GM19240 (cell line): Measurements from ENCODE around the gene TBX5.

Experiments
- DNase-seq: peaks from one replicate; pipeline ENCODE4 v3.0.0; 2011; ENCODE audit warnings: low spot score; ENCODE audit not compliant: insufficient read length

Gene TBX5

DNA sequence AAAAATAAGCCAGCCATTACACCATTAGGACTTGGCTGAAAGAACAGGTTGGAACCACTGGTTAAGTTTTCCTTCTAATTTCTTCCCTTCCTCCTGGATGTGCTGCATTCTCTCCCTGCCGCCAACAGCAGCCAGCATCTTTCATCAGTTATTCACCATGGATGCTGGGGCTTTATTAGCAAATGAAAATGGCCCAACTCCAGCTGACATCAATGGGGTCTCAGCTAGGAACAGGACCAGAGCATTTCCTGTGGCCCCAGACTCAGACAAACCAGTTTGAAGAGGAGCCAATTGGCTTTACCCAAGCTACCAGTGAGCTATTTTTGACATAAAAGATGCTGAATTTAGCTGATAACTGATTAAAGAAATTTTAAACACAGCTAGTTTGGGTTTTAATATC is 26.0 kb upstream of the TBX5 start:
- no peak for DNase-seq

DNA sequence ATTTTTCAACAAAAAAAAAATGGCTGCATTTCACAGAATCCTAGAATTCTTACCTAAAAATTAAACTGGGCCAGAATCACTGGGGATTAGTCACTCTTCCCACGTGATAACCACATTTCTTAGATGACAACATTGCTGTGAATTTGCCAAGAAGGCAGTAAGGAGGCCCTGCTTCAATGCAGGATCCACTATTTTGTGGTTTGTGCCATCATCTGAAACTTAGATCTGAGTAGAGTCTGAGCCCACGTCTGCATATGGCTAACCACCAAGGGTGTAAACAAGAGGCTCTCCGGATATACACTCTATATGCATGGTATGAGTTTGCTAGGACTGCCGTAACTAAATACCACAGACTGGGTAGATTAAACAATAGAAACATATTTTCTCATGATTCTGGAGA is 24.4 kb upstream of the TBX5 start:
- no peak for DNase-seq

DNA sequence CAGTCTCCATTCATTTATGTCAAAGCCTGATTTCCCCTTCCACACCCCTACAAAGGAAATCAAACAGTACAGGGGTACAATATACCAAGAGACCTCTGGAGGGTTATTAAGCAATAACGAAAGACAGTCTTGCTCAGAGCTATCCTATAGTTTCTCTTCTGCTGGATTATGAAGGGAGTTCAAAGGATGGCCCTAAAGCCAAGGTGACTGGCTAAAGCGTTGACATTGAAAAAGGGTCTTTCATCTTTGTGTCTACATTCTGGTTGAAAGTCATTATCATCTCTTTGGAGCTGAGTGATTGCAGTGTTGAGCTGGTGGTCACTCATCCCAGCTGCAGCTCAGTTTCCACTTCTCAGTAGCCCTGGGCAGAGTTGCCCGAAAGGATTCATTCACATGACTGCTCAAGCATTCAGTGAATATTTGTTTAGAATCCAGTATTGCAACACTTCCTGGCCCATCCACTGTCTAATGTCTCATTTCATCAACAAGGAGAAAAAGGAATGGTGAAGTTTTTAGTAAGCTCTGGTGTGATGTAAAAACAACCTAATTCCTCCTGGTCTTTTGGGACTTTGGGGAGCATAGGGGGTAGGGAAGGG is 19.2 kb upstream of the TBX5 start:
- no peak for DNase-seq

DNA sequence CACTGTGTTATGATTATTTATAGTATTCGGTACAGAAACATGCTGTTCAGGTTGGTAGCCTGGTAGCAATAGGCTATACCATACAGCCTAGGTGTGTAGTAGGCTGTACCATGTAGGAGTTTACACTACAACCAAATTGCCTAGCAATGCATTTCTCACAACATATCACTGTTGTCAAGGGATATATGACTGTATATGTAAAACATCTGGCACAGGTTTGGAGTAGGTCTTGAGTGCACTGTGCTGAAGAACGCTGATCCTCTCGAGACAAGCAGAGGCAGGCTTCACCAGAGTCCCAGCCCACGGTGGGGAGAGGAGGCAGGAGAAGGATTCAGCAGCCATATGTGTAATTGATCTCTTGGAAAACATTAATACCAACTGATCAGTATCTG is 15.0 kb upstream of the TBX5 start:
- DNase-seq, result no peak

DNA sequence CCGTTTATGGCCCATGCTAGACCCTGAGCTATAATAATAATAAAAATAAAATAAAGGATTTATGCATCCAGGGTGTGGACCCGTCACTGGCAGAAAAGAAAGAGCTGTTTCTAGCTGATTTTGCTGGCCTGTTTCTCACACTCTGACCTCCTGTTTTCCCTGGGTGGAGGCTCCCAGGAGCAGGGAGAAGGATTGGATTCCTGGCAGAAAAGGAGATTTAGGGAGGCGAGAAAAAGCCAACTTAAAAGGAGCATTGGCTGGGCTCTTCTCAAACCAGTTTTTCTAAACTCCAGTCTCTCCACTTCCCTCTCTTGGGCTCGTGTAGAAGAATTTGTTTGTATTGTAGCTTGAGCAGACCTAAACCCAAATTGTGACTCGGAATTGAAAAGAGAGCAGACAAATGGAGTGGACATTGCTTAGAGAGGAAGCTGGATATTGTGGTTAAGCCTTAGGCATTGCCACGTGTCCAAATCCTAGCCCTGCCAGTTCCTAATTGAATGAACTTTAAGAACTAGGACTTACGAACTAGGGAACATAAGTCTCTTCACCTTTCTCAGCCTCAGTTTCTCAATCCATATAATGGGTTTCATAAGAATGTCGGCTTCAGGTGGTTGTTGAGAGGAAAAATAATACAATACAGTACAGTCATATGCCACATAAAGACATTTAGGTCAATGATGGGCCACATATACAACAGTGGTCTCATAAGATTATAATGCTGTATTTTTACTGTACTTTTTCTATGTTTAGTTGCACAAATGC is 14.4 kb upstream of the TBX5 start:
- DNase-seq, result no peak

DNA sequence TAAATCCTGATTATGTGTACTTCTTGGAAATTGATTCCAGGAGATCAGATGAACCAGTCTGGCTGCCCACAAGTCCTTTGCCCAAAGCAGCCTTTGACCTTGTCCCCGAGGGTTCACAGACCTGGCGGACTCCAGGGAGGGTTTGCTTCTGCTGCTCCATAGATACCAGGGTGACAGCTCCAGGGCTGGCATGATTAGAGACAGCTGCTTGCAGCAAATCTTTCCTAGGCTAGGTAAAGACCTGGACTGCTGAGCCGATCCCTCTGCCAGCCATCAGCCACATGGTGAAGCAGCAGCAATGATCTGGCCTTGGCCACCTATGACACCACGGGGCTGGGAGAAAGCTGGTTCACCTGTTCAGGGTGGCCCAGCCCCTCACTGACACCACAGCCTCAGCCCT is 10.1 kb upstream of the TBX5 start:
- no peak for DNase-seq

DNA sequence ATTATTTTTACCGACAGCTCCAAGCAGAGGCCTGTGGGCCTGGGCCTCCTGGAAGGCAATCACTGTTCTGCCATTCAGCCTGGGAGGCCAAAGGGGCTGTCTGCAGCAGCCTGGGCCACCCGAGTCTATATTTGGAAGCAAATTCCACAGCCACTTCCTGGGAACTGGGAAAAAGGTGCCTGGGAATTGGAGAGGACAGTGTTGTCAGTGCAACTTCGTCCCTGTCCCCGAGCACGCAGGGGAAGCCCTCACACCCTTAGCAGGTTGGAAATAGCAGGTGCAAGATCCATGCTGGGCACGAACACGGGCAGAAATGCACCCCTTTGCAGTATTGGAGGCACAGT is 9.6 kb upstream of the TBX5 start:
- DNase-seq, result no peak

DNA sequence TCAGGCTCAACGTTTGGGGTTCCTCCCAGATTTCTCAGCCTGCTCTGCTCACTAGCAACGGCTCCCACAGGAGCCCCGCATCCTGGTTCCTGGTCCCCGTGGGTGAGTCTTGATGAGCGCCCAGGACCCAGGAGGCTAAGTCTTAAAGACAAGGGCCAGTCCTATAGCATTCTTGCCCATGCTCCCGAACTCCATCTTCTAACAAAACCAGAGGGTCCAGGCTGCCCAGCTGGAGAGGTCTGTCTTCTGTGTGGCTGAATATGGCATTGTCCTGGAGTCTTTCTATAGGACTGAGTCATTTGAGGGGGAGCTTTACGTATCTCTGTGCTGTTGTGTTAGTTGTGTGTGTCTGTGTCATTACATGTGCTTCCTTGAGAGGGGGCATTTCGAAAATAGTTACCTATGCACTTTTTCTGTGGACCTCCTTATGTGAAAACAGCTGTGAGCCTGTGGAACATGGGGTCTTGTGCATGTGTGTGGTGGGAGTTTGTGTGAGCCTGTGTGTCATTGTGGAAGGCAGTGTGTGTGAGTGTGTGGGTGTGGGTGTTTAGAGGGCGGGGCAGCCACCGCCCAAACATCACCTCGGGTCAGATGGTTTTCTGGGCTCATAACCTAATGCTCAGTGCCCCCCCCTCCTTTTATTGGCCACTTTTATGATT is 9.1 kb upstream of the TBX5 start:
- DNase-seq, result no peak

DNA sequence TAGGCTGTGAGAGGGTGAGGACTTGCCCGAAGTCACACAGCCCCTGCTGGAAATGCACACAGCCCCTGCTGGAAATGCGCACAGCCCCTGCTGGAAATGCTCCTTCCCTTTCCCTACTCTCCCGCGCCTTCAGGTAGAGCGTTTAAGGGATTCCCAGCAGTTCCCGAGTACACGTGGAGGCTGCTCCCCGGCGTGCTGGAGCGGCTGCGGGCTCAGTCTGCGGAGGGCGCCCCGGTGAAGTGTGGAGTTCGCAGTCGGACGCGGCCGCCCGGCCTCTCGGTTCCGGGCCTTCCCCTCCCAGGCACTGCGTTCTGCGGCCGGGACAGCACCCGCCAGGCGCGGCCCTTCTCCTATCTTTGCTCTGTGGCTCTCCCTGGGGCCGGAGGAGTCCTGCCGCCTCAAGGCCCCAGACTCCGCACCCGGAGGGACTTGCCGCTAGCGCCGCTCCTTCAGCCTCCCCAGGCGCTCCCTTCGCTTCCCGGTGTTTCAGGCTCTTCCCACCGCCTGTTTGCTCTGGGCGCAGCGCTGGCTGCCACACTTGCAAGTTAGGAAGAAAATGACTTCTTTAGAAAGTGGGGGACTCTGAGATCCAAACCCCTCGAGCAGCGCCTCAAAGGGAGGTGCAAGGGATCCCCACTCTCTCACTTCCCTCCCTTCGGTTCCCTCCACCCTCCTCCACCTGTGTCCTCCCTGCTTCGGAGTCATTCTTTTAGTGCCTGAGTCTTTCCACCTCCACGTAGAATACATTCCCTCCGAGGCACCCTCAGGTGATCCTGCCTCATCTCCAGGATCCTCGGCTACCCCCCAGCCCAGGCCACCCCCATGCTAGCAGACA is 8.3 kb upstream of the TBX5 start:
- DNase-seq, result no peak

DNA sequence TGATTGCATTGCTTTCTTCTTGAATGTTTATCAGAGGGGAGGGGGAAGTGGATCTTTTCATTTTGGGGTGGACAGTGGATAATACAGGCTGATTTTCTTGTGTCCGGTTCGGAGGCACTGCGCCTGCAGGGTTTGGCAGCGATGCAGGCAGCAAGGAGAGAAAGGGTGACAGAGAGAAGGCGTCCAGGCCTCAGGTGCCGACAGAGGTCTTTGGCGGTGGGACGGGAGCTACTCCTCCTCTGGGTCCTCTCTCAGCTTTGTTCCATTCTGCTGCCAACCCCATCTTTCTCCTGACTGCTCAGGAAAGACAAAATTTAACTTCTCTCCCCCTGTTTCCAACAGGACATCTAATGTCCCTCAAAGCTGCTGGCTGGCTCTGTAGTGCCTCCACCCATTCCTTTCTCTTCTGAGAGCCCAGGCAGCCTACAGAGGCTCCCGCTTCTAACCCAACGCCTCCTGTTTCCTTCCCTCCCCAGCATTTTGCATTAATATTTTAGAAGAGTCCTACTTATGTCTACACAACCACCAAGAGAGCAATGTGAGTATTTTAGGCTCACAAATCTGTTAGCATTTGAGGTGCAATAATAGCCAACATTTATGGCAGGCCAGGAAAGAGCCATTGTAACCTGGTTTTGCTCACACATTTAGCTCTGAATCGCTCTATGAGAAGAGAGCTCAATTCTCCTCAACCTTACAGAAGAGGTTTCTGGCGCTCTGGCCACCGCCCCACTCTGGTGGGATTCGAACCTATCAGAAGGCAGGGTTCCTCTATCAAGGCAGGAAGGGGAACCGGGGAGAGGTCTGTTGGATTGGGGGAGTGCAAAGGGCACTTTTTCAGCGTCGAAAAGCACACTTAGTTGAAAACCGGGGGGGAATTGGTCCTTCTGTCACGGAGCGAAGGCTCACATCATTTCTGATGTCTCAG is 7.1 kb upstream of the TBX5 start:
- no peak for DNase-seq

DNA sequence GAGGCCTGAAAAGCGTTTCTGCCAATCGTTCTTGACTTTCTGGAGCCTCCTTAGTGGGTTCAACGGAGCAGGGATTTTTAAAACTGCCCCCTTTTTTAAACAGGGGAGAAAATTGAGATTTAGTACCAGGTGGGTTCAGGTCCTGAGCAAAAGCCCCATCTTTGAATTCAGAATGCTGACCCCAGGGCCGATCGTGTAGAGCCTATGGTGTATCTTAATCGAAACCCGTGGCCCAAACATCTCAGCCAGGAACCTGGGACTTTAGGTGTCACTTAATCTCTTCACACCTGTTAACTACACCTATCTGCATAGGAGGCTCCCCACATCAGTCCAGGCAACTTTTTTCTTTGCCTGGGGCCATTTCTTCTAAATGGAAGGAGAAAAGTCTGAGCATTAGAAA is 6.4 kb upstream of the TBX5 start:
- DNase-seq, result no peak

DNA sequence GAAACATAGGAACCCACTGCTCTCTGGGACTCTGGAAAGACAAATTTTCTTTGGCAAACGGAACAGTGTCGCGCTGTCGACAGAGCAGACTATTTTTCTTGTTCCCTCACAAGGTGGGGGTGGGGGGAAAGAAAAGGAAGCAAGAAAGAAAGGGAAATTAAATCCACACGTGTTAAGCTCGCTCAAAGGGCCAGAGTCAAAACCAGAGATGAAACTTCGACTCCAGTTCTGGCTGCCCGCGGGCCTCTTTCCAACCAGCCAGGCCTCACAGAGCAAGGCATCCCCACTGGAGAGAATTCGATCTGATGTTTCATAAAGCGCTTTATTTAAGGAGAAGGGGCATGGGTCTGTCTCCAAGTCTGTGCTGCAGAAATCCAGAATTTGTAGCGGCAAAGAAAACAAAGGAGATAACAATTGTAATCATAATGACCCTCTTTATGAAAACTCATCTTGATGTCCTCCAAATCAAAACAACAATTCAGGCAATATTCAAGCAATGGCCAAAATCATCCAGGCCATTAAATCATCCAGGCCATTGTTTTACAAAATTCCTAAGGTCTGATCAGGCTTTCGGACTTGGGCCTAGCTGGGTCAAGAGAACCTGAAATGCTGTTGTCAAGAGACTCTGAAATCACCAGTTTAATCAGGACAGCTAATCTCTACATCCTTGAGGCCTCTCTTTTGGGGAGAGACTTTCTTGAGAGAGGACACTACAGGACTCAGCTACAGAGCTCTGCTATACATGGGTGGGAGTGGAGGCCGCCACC is 5.3 kb upstream of the TBX5 start:
- DNase-seq, result no peak

DNA sequence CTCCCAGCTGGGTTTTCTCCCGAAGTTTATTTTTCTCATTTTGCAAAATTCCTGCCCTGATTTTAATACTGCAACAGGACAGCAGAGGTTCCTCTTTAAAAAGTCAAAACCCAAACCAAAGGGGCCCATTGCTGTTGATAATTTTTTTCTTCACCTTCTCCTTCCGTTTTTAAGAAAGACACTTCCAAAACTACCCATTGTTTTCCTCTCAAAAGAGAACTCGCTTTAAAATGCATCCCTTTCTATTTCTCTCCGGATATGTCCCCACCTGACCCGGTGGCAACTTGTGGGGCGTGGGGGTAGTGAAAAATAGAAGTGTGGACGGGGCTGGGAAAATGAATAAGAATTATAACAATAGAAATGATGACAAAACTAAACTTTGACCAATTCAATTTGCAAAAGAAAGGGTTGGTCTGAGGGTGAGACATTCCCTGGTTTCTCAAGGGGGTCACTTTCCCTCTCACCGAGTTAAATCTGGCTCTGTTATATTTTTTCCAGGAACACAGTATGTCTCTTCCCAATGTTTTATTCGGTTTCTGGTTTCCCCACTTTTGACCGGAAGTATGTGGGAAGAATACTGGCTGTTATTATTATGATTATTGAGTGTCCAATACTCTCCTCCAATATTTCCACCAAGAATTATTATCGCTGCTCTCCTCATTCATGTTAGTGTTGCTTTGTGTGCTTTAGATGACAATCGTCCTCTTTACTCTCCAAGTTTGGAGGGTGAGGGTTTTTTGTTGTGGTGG is 4.1 kb upstream of the TBX5 start:
- no peak for DNase-seq

DNA sequence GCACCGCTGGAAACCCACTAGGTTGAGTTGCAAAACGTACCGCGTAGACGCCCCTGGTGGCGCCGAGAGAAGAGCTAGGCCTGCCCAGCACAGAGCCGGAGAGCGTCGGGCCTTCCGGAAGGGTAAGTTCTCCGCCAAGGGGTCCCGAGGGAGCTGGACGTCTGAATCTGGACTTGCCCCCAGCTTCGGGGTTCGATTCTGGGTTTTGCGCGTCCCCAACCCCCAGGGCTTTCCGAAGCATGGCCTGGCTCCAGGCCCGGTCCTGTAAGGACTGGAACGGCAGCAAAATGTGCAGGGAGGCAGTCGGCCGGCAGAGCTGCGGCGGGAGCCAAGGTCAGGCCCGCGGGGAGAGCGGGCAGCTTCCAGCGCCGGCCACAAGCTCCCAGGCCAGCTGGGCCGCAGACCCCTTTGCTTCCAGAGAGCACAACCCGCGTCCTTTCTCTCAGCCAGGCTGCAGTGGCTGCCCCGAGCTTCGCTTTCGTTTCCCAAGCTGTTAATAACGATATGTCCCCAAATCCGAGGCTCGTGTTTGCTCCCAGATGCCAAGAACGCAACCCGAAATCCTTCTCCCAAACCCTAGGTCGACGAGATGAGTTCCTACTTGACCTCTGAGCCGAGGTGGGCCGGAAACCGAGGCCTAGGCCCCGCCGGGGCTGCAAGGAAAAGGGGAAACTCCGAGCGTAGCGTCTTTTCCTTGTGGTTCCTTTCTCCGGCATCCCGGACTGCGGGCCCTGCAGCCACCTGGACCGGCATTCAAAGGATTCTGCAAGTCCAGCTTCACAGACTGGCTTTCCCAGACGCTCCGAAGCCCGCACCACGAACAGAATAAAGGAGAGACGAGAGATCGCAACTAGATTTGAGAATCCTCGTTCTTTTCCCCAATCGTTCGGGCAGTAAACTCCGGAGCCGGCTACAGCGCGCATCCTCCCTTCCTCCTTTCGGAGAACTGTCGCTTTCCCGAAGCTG is 3.2 kb upstream of the TBX5 start:
- DNase-seq, result no peak

DNA sequence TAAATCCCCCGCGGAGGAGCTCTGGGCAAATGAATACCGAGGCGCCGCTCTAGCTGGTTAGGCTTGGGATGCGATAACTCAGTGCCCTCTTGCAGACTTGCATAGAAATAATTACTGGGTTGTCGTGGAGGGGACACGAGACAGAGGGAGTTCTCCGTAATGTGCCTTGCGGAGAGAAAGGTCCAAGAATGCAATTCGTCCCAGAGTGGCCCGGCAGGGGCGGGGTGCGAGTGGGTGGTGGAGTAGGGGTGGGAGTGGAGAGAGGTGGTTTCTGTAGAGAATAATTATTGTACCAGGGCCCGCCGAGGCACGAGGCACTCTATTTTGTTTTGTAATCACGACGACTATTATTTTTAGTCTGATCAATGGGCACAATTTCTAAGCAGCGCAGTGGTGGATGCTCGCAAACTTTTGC is 2.5 kb upstream of the TBX5 start:
- no peak for DNase-seq

DNA sequence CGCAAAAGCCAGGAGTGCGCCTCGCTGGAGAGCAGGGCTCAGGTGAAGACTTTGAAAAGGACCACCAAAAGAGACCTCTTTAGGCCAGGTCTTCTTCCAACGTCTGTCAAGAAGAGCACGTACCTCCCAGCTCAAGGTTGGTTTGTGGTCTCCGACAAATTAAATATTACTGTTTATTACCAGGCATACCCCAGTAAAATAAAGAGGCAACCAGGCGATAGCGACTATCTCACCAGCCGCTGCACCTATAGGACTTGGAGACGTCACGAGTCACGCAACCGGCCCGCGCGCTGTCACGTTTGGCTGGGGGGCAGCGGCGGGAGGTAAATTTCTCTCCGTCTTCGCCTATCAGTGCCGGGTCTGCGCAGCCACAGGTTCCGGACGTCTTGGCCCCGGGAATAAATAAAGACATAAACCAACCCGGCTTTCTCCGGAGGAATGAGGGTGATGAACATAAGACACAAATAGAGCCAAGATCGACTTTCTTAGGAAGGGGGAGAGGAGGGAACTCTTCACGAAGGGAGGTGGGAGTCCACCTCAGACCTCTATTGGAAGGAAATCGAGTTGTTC is 2.0 kb upstream of the TBX5 start:
- DNase-seq, result no peak

DNA sequence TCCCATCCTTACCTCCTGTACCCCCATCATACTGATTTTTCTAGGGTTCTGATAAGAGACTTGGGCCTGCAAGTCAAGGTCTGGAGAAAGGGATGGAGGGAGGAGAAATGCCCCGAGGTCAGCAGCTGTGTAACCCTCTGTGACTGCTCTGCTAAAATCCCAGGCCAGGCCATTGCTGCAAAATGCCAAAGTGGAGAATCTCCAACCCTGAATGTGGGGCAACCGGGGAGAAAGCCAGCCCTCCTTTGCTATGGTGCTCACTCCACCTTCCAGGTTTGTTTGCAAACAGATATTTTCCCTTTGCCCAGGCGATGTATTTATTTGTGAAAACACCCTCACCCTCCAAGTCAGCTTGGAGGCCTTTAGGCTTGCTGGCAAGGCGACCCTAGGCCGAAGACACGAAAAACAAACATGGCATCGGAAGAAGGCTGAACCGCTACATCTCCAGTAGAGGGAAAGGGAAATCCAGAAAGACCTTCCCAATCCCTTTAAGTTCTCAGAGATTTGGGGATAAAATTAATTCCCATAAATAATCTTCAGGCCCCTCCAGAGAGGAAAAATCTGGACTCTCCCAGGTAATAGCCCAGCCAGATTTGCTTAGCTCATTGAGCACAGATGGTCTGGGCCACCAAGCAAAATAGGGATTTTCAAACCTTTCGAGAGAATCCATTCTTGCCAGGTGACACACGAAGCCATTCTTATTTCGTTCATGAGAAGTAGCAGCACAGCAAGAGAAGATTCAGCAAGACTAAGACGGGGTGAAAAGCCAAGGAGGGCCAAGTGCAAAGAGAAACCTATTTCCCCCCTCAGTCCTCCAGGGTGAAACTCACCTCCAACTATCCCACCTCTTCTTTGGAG is 1.3 kb upstream of the TBX5 start:
- no peak for DNase-seq
